T-helper 1 cell (primary cell): ENCODE measurements around the gene ADAMTSL3.
A peak's percentile ranks its signal among the peaks of the same experiment; 100 is the strongest.
"Not testable (repeated sequence)": the region's sequence is repeated elsewhere in the genome, so short reads cannot be mapped to it uniquely, and the experiment has no call there.

ENCODE experiments used
- DNase-seq, 5 donors: peaks; one replicate each; pipeline ENCODE4 v3.0.0-alpha.2; 2012 to 2020

Gene ADAMTSL3

GRCh38 chr15:83928392-83928734 lies 274.4 kb downstream of the ADAMTSL3 start:
- peak in 1 of 5 donors; percentile 66 for DNase-seq

- peak in 1 of 5 donors; percentile 80 for DNase-seq
Observed at GRCh38 chr15:83928878-83929418, 275.0 kb downstream of the ADAMTSL3 start.

- DNase-seq, result no peak
Observed at GRCh38 chr15:83929619-83930018, 275.7 kb downstream of the ADAMTSL3 start.

GRCh38 chr15:83930392-83931212 lies 276.7 kb downstream of the ADAMTSL3 start:
- no peak for DNase-seq

GRCh38 chr15:83935774-83936173 lies 281.9 kb downstream of the ADAMTSL3 start:
- DNase-seq, result no peak

GRCh38 chr15:83940136-83940535 lies 286.2 kb downstream of the ADAMTSL3 start:
- DNase-seq, result no peak

- DNase-seq, result no peak
Observed at GRCh38 chr15:83943043-83943442, 289.1 kb downstream of the ADAMTSL3 start.

- DNase-seq, result no peak
Observed at GRCh38 chr15:83943849-83944404, 290.0 kb downstream of the ADAMTSL3 start.

GRCh38 chr15:83947156-83947555 lies 293.2 kb downstream of the ADAMTSL3 start:
- no peak for DNase-seq

GRCh38 chr15:83954506-83954905 lies 300.6 kb downstream of the ADAMTSL3 start:
- DNase-seq, result no peak

GRCh38 chr15:83955806-83956265 lies 301.9 kb downstream of the ADAMTSL3 start:
- no peak for DNase-seq

GRCh38 chr15:83956887-83957286 lies 303.0 kb downstream of the ADAMTSL3 start:
- DNase-seq, result no peak

- DNase-seq, result no peak
Observed at GRCh38 chr15:83959477-83959876, 305.6 kb downstream of the ADAMTSL3 start.

GRCh38 chr15:83960192-83960829 lies 306.4 kb downstream of the ADAMTSL3 start:
- DNase-seq, result no peak

GRCh38 chr15:83961311-83961710 lies 307.4 kb downstream of the ADAMTSL3 start:
- DNase-seq, result no peak

- DNase-seq, result not testable (repeated sequence)
Observed at GRCh38 chr15:83964967-83965366, 311.0 kb downstream of the ADAMTSL3 start.

GRCh38 chr15:83970295-83970890 lies 316.5 kb downstream of the ADAMTSL3 start:
- DNase-seq, result no peak

GRCh38 chr15:83971992-83972391 lies 318.1 kb downstream of the ADAMTSL3 start:
- no peak for DNase-seq

GRCh38 chr15:83973816-83974215 lies 319.9 kb downstream of the ADAMTSL3 start:
- DNase-seq, result peak in 1 of 5 donors; percentile 4

- no peak for DNase-seq
Observed at GRCh38 chr15:83977992-83978391, 324.1 kb downstream of the ADAMTSL3 start.

GRCh38 chr15:83978588-83978987 lies 324.7 kb downstream of the ADAMTSL3 start:
- DNase-seq, result no peak

GRCh38 chr15:83980637-83981036 lies 326.7 kb downstream of the ADAMTSL3 start:
- DNase-seq, result no peak

- DNase-seq, result no peak
Observed at GRCh38 chr15:83982748-83983147, 328.8 kb downstream of the ADAMTSL3 start.
